H9 (cell line): Measurements from ENCODE around the gene N4BP3. TPM values are rescaled to one million over a fixed set of nuclear protein-coding genes. Genes with fewer than 3 reads are reported as not detected.

Experiments used
- DNase-seq: peaks from one replicate; pipeline ENCODE4 v3.0.0-alpha.2; 2017
- H2AFZ ChIP-seq: one replicate; pipeline ENCODE4 v1.6.1; 2013; ENCODE audit warnings: mild to moderate bottlenecking, low read length, control low read depth, moderate library complexity
- H2AK5ac ChIP-seq: 2 replicates; pipeline ENCODE4 v1.6.1; 2013; ENCODE audit warnings: low read length, control low read depth, mixed read lengths; ENCODE audit not compliant: insufficient read length
- H2BK120ac ChIP-seq: one replicate; pipeline ENCODE4 v1.6.1; 2013; ENCODE audit warnings: low read depth, mild to moderate bottlenecking, low read length, control low read depth, inconsistent platforms; ENCODE audit not compliant: poor library complexity, severe bottlenecking
- H2BK12ac ChIP-seq: 2 replicates; pipeline ENCODE4 v1.6.1; 2013; ENCODE audit warnings: low read length, control low read depth, mixed read lengths, low read depth; ENCODE audit not compliant: insufficient read length
- H2BK15ac ChIP-seq: 2 replicates; pipeline ENCODE4 v1.6.1; 2013; ENCODE audit warnings: low read depth, low read length, control low read depth
- H2BK20ac ChIP-seq: one replicate; pipeline ENCODE4 v1.6.1; 2013; ENCODE audit warnings: low read depth, mild to moderate bottlenecking, low read length, control low read depth, inconsistent platforms; ENCODE audit not compliant: poor library complexity, severe bottlenecking
- H2BK5ac ChIP-seq: 2 replicates; pipeline ENCODE4 v1.6.1; 2013; ENCODE audit warnings: low read length, control low read depth, mixed read lengths; ENCODE audit not compliant: insufficient read length
- H3K14ac ChIP-seq: 2 replicates; pipeline ENCODE4 v1.6.1; 2013; ENCODE audit warnings: low read length, control low read depth; ENCODE audit not compliant: insufficient read depth
- H3K18ac ChIP-seq: 2 replicates; pipeline ENCODE4 v1.6.1; 2013; ENCODE audit warnings: low read depth, mild to moderate bottlenecking, mixed read lengths, low read length, control low read depth; ENCODE audit not compliant: insufficient read length
- H3K23ac ChIP-seq: 2 replicates; pipeline ENCODE4 v1.6.1; 2013; ENCODE audit warnings: low read length, control low read depth, mixed read lengths, low read depth; ENCODE audit not compliant: insufficient read length
- H3K23me2 ChIP-seq: 2 replicates; pipeline ENCODE4 v1.6.1; 2013; ENCODE audit warnings: low read depth, mild to moderate bottlenecking, mixed read lengths, low read length, control low read depth; ENCODE audit not compliant: insufficient read length, poor library complexity, severe bottlenecking
- H3K27ac ChIP-seq: 2 replicates; pipeline ENCODE4 v1.5.1; 2013; ENCODE audit warnings: low read length, control low read depth, mixed read lengths, low read depth; ENCODE audit not compliant: insufficient read length
- H3K27me3 ChIP-seq: 2 replicates; pipeline ENCODE4 v1.6.1; 2013; ENCODE audit warnings: low read length, control low read depth, inconsistent platforms; ENCODE audit not compliant: insufficient read depth
- H3K4ac ChIP-seq: 2 replicates; pipeline ENCODE4 v1.6.1; 2013; ENCODE audit warnings: low read depth, mild to moderate bottlenecking, control low read depth, inconsistent platforms, low read length, moderate library complexity
- H3K4me1 ChIP-seq: 2 replicates; pipeline ENCODE4 v1.6.1; 2013; ENCODE audit warnings: low read length, control low read depth, inconsistent platforms; ENCODE audit not compliant: insufficient read depth
- H3K4me2 ChIP-seq: 2 replicates; pipeline ENCODE4 v1.6.1; 2013; ENCODE audit warnings: low read length, control low read depth, mixed read lengths; ENCODE audit not compliant: insufficient read length, insufficient read depth
- H3K56ac ChIP-seq: 2 replicates; pipeline ENCODE4 v1.6.1; 2013; ENCODE audit warnings: low read depth, mild to moderate bottlenecking, mixed read lengths, low read length, control low read depth; ENCODE audit not compliant: insufficient read length
- H3K79me1 ChIP-seq: 2 replicates; pipeline ENCODE4 v1.6.1; 2013; ENCODE audit warnings: low read depth, mild to moderate bottlenecking, moderate library complexity, low read length, control low read depth, inconsistent platforms; ENCODE audit not compliant: insufficient read depth, poor library complexity, severe bottlenecking
- H3K79me2 ChIP-seq: 2 replicates; pipeline ENCODE4 v1.6.1; 2013; ENCODE audit warnings: low read length, control low read depth, inconsistent platforms; ENCODE audit not compliant: insufficient read depth
- H3K9ac ChIP-seq: 2 replicates; pipeline ENCODE4 v1.6.1; 2013; ENCODE audit warnings: low read length, control low read depth, mixed read lengths; ENCODE audit not compliant: insufficient read length; ENCODE audit errors: extremely low read depth
- H3K9me3 ChIP-seq: one replicate; pipeline ENCODE4 v1.6.1; 2013; ENCODE audit warnings: low read depth, low read length, inconsistent platforms; ENCODE audit not compliant: control insufficient read depth
- H3T11ph ChIP-seq: one replicate; pipeline ENCODE4 v1.6.1; 2013; ENCODE audit warnings: mild to moderate bottlenecking, low read length, control low read depth, inconsistent platforms
- H4K20me1 ChIP-seq: one replicate; pipeline ENCODE4 v1.6.1; 2013; ENCODE audit not compliant: control insufficient read depth, insufficient read length, insufficient read depth
- H4K5ac ChIP-seq: 2 replicates; pipeline ENCODE4 v1.6.1; 2013; ENCODE audit warnings: low read depth, mild to moderate bottlenecking, mixed read lengths, low read length, control low read depth; ENCODE audit not compliant: insufficient read length
- H4K8ac ChIP-seq: replicated peaks from 2 replicates; pipeline ENCODE4 v1.6.1; 2013; ENCODE audit warnings: low read length, control low read depth, mixed read lengths, low read depth; ENCODE audit not compliant: insufficient read length
- H4K91ac ChIP-seq: 2 replicates; pipeline ENCODE4 v1.6.1; 2013; ENCODE audit warnings: low read depth, mild to moderate bottlenecking, moderate library complexity, mixed read lengths, low read length, control low read depth; ENCODE audit not compliant: insufficient read length
- H3K27ac Mint-ChIP-seq, 3 experiments: 2 replicates in 2 of 3; 3 replicates in 1 of 3; pipeline ENCODE4 v1.8.0; 2020 to 2021; ENCODE audit warnings: mixed read lengths in 3 of 3, mild to moderate bottlenecking in 1 of 3, moderate library complexity in 1 of 3
- H3K27me3 Mint-ChIP-seq: 2 replicates; pipeline ENCODE4 v1.8.0; 2021; ENCODE audit warnings: low read depth, mild to moderate bottlenecking, moderate library complexity, mixed read lengths
- H3K36me3 Mint-ChIP-seq, 3 experiments: 2 replicates in 2 of 3; 3 replicates in 1 of 3; pipeline ENCODE4 v1.8.0; 2020 to 2021; ENCODE audit warnings: low read depth in 3 of 3, mixed read lengths in 3 of 3; ENCODE audit not compliant: insufficient read depth in 1 of 3
- H3K4me1 Mint-ChIP-seq, 2 experiments: 2 replicates each; pipeline ENCODE4 v1.8.0; 2020; ENCODE audit warnings: mixed read lengths in 2 of 2
- H3K4me3 Mint-ChIP-seq, 2 experiments: 2 replicates in 1 of 2; 3 replicates in 1 of 2; pipeline ENCODE4 v1.8.0; 2020 to 2021; ENCODE audit warnings: mild to moderate bottlenecking in 2 of 2, mixed read lengths in 2 of 2, moderate library complexity in 1 of 2
- H3K9me3 Mint-ChIP-seq, 2 experiments: 2 replicates in 1 of 2; 3 replicates in 1 of 2; pipeline ENCODE4 v1.8.0; 2020; ENCODE audit warnings: mild to moderate bottlenecking in 2 of 2, mixed read lengths in 2 of 2, moderate library complexity in 1 of 2
- WGBS: extraction: QIAGEN DNeasy Blood & Tissue Kit; methylation state at CpG from one replicate; pipeline ENCODE4 v1.1.7; 2013; ENCODE audit warnings: missing lambda C conversion rate, low lambda C conversion rate, mixed read lengths; ENCODE audit not compliant: insufficient read length; ENCODE audit errors: extremely low coverage; 5-methylcytosine and 5-hydroxymethylcytosine counted together
- total RNA-seq: library from RNA; stranded (reverse); gene quantifications from 2 replicates; pipeline ENCODE4 v1.2.1, GENCODE V29; 2021
- TF ChIP-seq, protein P1 (sequence below): fragments of 200-600 bp; sonication (generic); conservative IDR thresholded peaks from 3 replicates; pipeline ENCODE4 v1.8.0; 2021; ENCODE audit warnings: antibody characterized with exemption, mild to moderate bottlenecking

The N4BP3 gene
- total RNA-seq, 1 experiment from 2014 or later, result 32.1 TPM

- Histone ChIP-seq H3K23ac (no peak overlapping the region), H2BK20ac (no peak overlapping the region), H4K20me1 (no peaks in the 10 kb centered on the region), H4K5ac (no peak overlapping the region), H3K56ac (no peak overlapping the region), H3K9me3 (no peaks in the 10 kb centered on the region), H3K23me2 (no peaks in the 10 kb centered on the region), H3K79me1 (no peaks in the 10 kb centered on the region), H2BK120ac (no peak overlapping the region), H2BK15ac (no peak overlapping the region), H3K27ac (no peak overlapping the region), H3K4me1 (no peaks in the 10 kb centered on the region), H2AK5ac (no peak overlapping the region), H3T11ph (no peak overlapping the region), H2AFZ (no peak overlapping the region), H3K9ac (no peak overlapping the region), H3K4ac (no peak overlapping the region), H3K18ac (no peak overlapping the region), H3K14ac (no peak overlapping the region), H3K4me2 (no peak overlapping the region), H4K91ac (no peak overlapping the region), H3K79me2 (no peaks in the 10 kb centered on the region), H3K27me3 (no peaks in the 10 kb centered on the region), H4K8ac (no peak overlapping the region), H2BK12ac (no peak overlapping the region), H2BK5ac (no peak overlapping the region)
- no CpG with 5 or more reads among the region's 20 CpGs for WGBS
- Mint-ChIP-seq H3K36me3 (peaks cover 56 to 90% (median 77%) of the 10 kb centered on the region in 3 experiments; a peak in 6 of 7 replicates), H3K27me3 (no peaks in the 10 kb centered on the region), H3K27ac (peak overlapping the region in 2 of 3 experiments; percentile 34 to 61; a peak in 1 of 7 replicates), H3K4me3 (no peak overlapping the region), H3K9me3 (no peaks in the 10 kb centered on the region), H3K4me1 (peaks cover 0 to 3% of the 10 kb centered on the region in 2 experiments; a peak in 1 of 4 replicates)
- no peak for DNase-seq
- TF ChIP-seq, protein P1, sequence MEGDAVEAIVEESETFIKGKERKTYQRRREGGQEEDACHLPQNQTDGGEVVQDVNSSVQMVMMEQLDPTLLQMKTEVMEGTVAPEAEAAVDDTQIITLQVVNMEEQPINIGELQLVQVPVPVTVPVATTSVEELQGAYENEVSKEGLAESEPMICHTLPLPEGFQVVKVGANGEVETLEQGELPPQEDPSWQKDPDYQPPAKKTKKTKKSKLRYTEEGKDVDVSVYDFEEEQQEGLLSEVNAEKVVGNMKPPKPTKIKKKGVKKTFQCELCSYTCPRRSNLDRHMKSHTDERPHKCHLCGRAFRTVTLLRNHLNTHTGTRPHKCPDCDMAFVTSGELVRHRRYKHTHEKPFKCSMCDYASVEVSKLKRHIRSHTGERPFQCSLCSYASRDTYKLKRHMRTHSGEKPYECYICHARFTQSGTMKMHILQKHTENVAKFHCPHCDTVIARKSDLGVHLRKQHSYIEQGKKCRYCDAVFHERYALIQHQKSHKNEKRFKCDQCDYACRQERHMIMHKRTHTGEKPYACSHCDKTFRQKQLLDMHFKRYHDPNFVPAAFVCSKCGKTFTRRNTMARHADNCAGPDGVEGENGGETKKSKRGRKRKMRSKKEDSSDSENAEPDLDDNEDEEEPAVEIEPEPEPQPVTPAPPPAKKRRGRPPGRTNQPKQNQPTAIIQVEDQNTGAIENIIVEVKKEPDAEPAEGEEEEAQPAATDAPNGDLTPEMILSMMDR, result no peak
Observed at GRCh38 chr5:178142642-178143041, 29.3 kb downstream of the N4BP3 start.
